ENCODE measurements around the gene GARIN3. TPM values are rescaled to one million over a fixed set of nuclear protein-coding genes. Genes with fewer than 3 reads are reported as not detected.

Gene GARIN3
- polyA plus RNA-seq, 1 of the 3 experiments (the other 2 are of a cell fraction): not detected

GRCh38 chr5:157167214-157167621 lies 1.2 kb upstream of the GARIN3 start:
- H3F3A ChIP-seq (replicated peaks; ENCODE audit: insufficient read depth): no peaks in the 10 kb centered on the region
- TF ChIP-seq MEF2A (IDR thresholded peaks at IDR 0.05; ENCODE audit: borderline replicate concordance, low read depth): no peak
- no peak for TF ChIP-seq NFIC (IDR thresholded peaks at IDR 0.05; ENCODE audit: borderline replicate concordance)
- no peak for TF ChIP-seq IRF3 (IDR thresholded peaks at IDR 0.05; ENCODE audit: low read depth, low read length)
- no peak for TF ChIP-seq YY1 (IDR thresholded peaks at IDR 0.05; ENCODE audit: low read depth)
- TF ChIP-seq TCF12 (IDR thresholded peaks at IDR 0.05): no peak
- TF ChIP-seq RXRA (IDR thresholded peaks at IDR 0.05; ENCODE audit: borderline replicate concordance, low read depth): no peak
- no peak for TF ChIP-seq ZBTB33 (IDR thresholded peaks at IDR 0.05; ENCODE audit: borderline replicate concordance, low read depth)
- no peak; the same call in 1 of the 2 replicates for TF ChIP-seq PBX3 (IDR thresholded peaks at IDR 0.05)
- TF ChIP-seq MAX (IDR thresholded peaks at IDR 0.05; ENCODE audit: low read depth): no peak
- TF ChIP-seq CTCF (IDR thresholded peaks at IDR 0.05): no peak
- TF ChIP-seq FOSL2 (IDR thresholded peaks at IDR 0.05; ENCODE audit: borderline replicate concordance, low read depth): no peak
- no peak for TF ChIP-seq EP300 (IDR thresholded peaks at IDR 0.05; ENCODE audit: borderline replicate concordance in 1 of 2, low read depth in 1 of 2, low read length in 1 of 2)
- no peak for TF ChIP-seq NRF1 (IDR thresholded peaks at IDR 0.05; ENCODE audit: low read depth, low read length)
- TF ChIP-seq REST (IDR thresholded peaks at IDR 0.05; ENCODE audit: low read depth, low read length): no peak
- TF ChIP-seq SIN3A (IDR thresholded peaks at IDR 0.05; ENCODE audit: borderline replicate concordance, low read depth, low read length): no peak
- no peak for TF ChIP-seq TEAD4 (IDR thresholded peaks at IDR 0.05; ENCODE audit: borderline replicate concordance, insufficient read depth)
- no peak for TF ChIP-seq GABPA (IDR thresholded peaks at IDR 0.05; ENCODE audit: low read depth)
- POLR2A ChIA-PET: no interaction called here
- no peaks in the 10 kb centered on the region for H3K9me2 ChIP-seq
- peak overlapping the region in 1 of 2 experiments; percentile 38; a peak in 1 of 4 replicates for H3K27ac ChIP-seq (ENCODE audit: low read depth in 2 of 2, low read length in 1 of 2)
- CTCF ChIA-PET: interaction anchor here (1.3 kb wide), 1 partner anchor 19 kb away, joined by 5 read pairs; no protein-coding TSS in a partner anchor
- H3K9me3 ChIP-seq: no peaks in the 10 kb centered on the region
- WGBS (ENCODE audit: low lambda C conversion rate): 27% methylated on average over 4 of the region's 4 CpGs
- H3K4me3 ChIP-seq (ENCODE audit: low read depth in 2 of 2, low read length in 1 of 2): no peak overlapping the region
- H3K4me2 ChIP-seq: no peak overlapping the region
- H2AFZ ChIP-seq (ENCODE audit: low read depth): no peak overlapping the region
- H3K79me2 ChIP-seq (ENCODE audit: insufficient read depth): no peaks in the 10 kb centered on the region
- no peaks in the 10 kb centered on the region for H4K20me1 ChIP-seq (ENCODE audit: insufficient read depth)
- DNase-seq: no peak
- H3K36me3 ChIP-seq (replicated peaks in 1 of 2; ENCODE audit: control insufficient read depth in 1 of 2, insufficient read depth in 2 of 2, low read length in 1 of 2): no peaks in the 10 kb centered on the region
- no peaks in the 10 kb centered on the region for H3K4me1 ChIP-seq (ENCODE audit: control insufficient read depth in 1 of 2, insufficient read depth in 2 of 2, low read depth in 1 of 2, low read length in 1 of 2)
- no peak overlapping the region for H3K9ac ChIP-seq
- H3K27me3 ChIP-seq (ENCODE audit: insufficient read depth): peaks cover 9% of the 10 kb centered on the region; the same call in 1 of the 2 replicates
